ENCODE measurements around the gene FOXL1.

FOXL1 gene

GRCh38 chr16:86595983-86596605, 17.7 kb downstream of the FOXL1 start:
- Histone ChIP-seq H3K9me3 (ENCODE audit: control insufficient read depth, low read length) (no peaks in the 10 kb centered on the region), H3K27ac (ENCODE audit: insufficient read depth, low read depth, low read length, poor library complexity, severe bottlenecking) (no peak overlapping the region), H3K4me1 (ENCODE audit: control insufficient read depth, insufficient read depth, low read length) (peaks cover 5% of the 10 kb centered on the region), H3K27me3 (ENCODE audit: control insufficient read depth, insufficient read depth, low read length, poor library complexity, severe bottlenecking) (no peaks in the 10 kb centered on the region), H3K36me3 (ENCODE audit: control insufficient read depth, insufficient read depth, low read length) (no peaks in the 10 kb centered on the region), H3K4me3 (ENCODE audit: insufficient read depth, low read depth, low read length) (no peak overlapping the region)
- 89 to 90% methylated on average over 10 of the region's 10 CpGs for WGBS, 2 experiments

- Histone ChIP-seq H3K36me3 (ENCODE audit: control insufficient read depth, insufficient read depth, low read length) (no peaks in the 10 kb centered on the region), H3K9me3 (ENCODE audit: control insufficient read depth, low read length) (no peaks in the 10 kb centered on the region), H3K4me1 (ENCODE audit: control insufficient read depth, insufficient read depth, low read length) (peaks cover 5% of the 10 kb centered on the region), H3K27me3 (ENCODE audit: control insufficient read depth, insufficient read depth, low read length, poor library complexity, severe bottlenecking) (no peaks in the 10 kb centered on the region), H3K4me3 (ENCODE audit: insufficient read depth, low read depth, low read length) (no peak overlapping the region), H3K27ac (ENCODE audit: insufficient read depth, low read depth, low read length, poor library complexity, severe bottlenecking) (no peak overlapping the region)
- 95 to 96% methylated on average over 18 of the region's 18 CpGs for WGBS, 2 experiments
Measured at GRCh38 chr16:86597126-86597879, 19.0 kb downstream of the FOXL1 start.

- Histone ChIP-seq H3K36me3 (ENCODE audit: control insufficient read depth, insufficient read depth, low read length) (no peaks in the 10 kb centered on the region), H3K4me3 (ENCODE audit: insufficient read depth, low read depth, low read length) (no peak overlapping the region), H3K27me3 (ENCODE audit: control insufficient read depth, insufficient read depth, low read length, poor library complexity, severe bottlenecking) (no peaks in the 10 kb centered on the region), H3K27ac (ENCODE audit: insufficient read depth, low read depth, low read length, poor library complexity, severe bottlenecking) (no peak overlapping the region), H3K4me1 (ENCODE audit: control insufficient read depth, insufficient read depth, low read length) (peaks cover 5% of the 10 kb centered on the region), H3K9me3 (ENCODE audit: control insufficient read depth, low read length) (no peaks in the 10 kb centered on the region)
- WGBS, 2 experiments: 89 to 93% methylated on average over 7 of the region's 7 CpGs
Measured at GRCh38 chr16:86597880-86598606, 19.7 kb downstream of the FOXL1 start.

GRCh38 chr16:86598607-86599565, 20.5 kb downstream of the FOXL1 start:
- Histone ChIP-seq H3K9me3 (ENCODE audit: control insufficient read depth, low read length) (no peaks in the 10 kb centered on the region), H3K27me3 (ENCODE audit: control insufficient read depth, insufficient read depth, low read length, poor library complexity, severe bottlenecking) (no peaks in the 10 kb centered on the region), H3K4me3 (ENCODE audit: insufficient read depth, low read depth, low read length) (no peak overlapping the region), H3K4me1 (ENCODE audit: control insufficient read depth, insufficient read depth, low read length) (peaks cover 5% of the 10 kb centered on the region), H3K27ac (ENCODE audit: insufficient read depth, low read depth, low read length, poor library complexity, severe bottlenecking) (no peak overlapping the region), H3K36me3 (ENCODE audit: control insufficient read depth, insufficient read depth, low read length) (no peaks in the 10 kb centered on the region)
- WGBS, 2 experiments: 87 to 89% methylated on average over 22 of the region's 22 CpGs

- Histone ChIP-seq H3K27me3 (ENCODE audit: control insufficient read depth, insufficient read depth, low read length, poor library complexity, severe bottlenecking) (no peaks in the 10 kb centered on the region), H3K4me1 (ENCODE audit: control insufficient read depth, insufficient read depth, low read length) (no peaks in the 10 kb centered on the region), H3K9me3 (ENCODE audit: control insufficient read depth, low read length) (no peaks in the 10 kb centered on the region), H3K4me3 (ENCODE audit: insufficient read depth, low read depth, low read length) (no peak overlapping the region), H3K36me3 (ENCODE audit: control insufficient read depth, insufficient read depth, low read length) (no peaks in the 10 kb centered on the region), H3K27ac (ENCODE audit: insufficient read depth, low read depth, low read length, poor library complexity, severe bottlenecking) (no peak overlapping the region)
- WGBS, 2 experiments: 86 to 90% methylated on average over 2 of the region's 2 CpGs
Measured at GRCh38 chr16:86601356-86601755, 23.0 kb downstream of the FOXL1 start.

GRCh38 chr16:86602521-86602920, 24.2 kb downstream of the FOXL1 start:
- Histone ChIP-seq H3K27me3 (ENCODE audit: control insufficient read depth, insufficient read depth, low read length, poor library complexity, severe bottlenecking) (no peaks in the 10 kb centered on the region), H3K27ac (ENCODE audit: insufficient read depth, low read depth, low read length, poor library complexity, severe bottlenecking) (no peak overlapping the region), H3K36me3 (ENCODE audit: control insufficient read depth, insufficient read depth, low read length) (no peaks in the 10 kb centered on the region), H3K4me1 (ENCODE audit: control insufficient read depth, insufficient read depth, low read length) (no peaks in the 10 kb centered on the region), H3K4me3 (ENCODE audit: insufficient read depth, low read depth, low read length) (no peak overlapping the region), H3K9me3 (ENCODE audit: control insufficient read depth, low read length) (no peaks in the 10 kb centered on the region)
- WGBS, 2 experiments: 88 to 90% methylated on average over 3 to 4 of the region's 4 CpGs

- Histone ChIP-seq H3K27ac (ENCODE audit: insufficient read depth, low read depth, low read length, poor library complexity, severe bottlenecking) (no peak overlapping the region), H3K9me3 (ENCODE audit: control insufficient read depth, low read length) (no peaks in the 10 kb centered on the region), H3K27me3 (ENCODE audit: control insufficient read depth, insufficient read depth, low read length, poor library complexity, severe bottlenecking) (no peaks in the 10 kb centered on the region), H3K4me3 (ENCODE audit: insufficient read depth, low read depth, low read length) (no peak overlapping the region), H3K4me1 (ENCODE audit: control insufficient read depth, insufficient read depth, low read length) (no peaks in the 10 kb centered on the region), H3K36me3 (ENCODE audit: control insufficient read depth, insufficient read depth, low read length) (no peaks in the 10 kb centered on the region)
- WGBS, 2 experiments: 94 to 95% methylated on average over 16 of the region's 16 CpGs
Measured at GRCh38 chr16:86604436-86605193, 26.3 kb downstream of the FOXL1 start.

- H3K4me3 ChIP-seq (ENCODE audit: insufficient read depth, low read depth, low read length): no peak overlapping the region
- H3K4me1 ChIP-seq (ENCODE audit: control insufficient read depth, insufficient read depth, low read length): no peaks in the 10 kb centered on the region
- 96 to 99% methylated on average over 3 of the region's 3 CpGs for WGBS, 2 experiments
- H3K27me3 ChIP-seq (ENCODE audit: control insufficient read depth, insufficient read depth, low read length, poor library complexity, severe bottlenecking): no peaks in the 10 kb centered on the region
- no peaks in the 10 kb centered on the region for H3K9me3 ChIP-seq (ENCODE audit: control insufficient read depth, low read length)
- H3K36me3 ChIP-seq (ENCODE audit: control insufficient read depth, insufficient read depth, low read length): no peaks in the 10 kb centered on the region
- no peak overlapping the region for H3K27ac ChIP-seq (ENCODE audit: insufficient read depth, low read depth, low read length, poor library complexity, severe bottlenecking)
Measured at GRCh38 chr16:86605950-86606349, 27.6 kb downstream of the FOXL1 start.

- Histone ChIP-seq H3K4me1 (ENCODE audit: control insufficient read depth, insufficient read depth, low read length) (no peaks in the 10 kb centered on the region), H3K27me3 (ENCODE audit: control insufficient read depth, insufficient read depth, low read length, poor library complexity, severe bottlenecking) (no peaks in the 10 kb centered on the region), H3K4me3 (ENCODE audit: insufficient read depth, low read depth, low read length) (no peak overlapping the region), H3K9me3 (ENCODE audit: control insufficient read depth, low read length) (no peaks in the 10 kb centered on the region), H3K27ac (ENCODE audit: insufficient read depth, low read depth, low read length, poor library complexity, severe bottlenecking) (no peak overlapping the region), H3K36me3 (ENCODE audit: control insufficient read depth, insufficient read depth, low read length) (no peaks in the 10 kb centered on the region)
- 75 to 81% methylated on average over 2 of the region's 2 CpGs for WGBS, 2 experiments
Measured at GRCh38 chr16:86608301-86608747, 30.0 kb downstream of the FOXL1 start.
